Measurements from ENCODE around the gene CNN2.

CNN2 gene

GRCh38 chr19:1081301-1082164 is 55.1 kb downstream of the CNN2 start:
- DNase-seq (ENCODE audit: low read depth in 2 of 2) = no peak

GRCh38 chr19:1082165-1082927 is 55.9 kb downstream of the CNN2 start:
- DNase-seq (ENCODE audit: low read depth in 2 of 2) = peak; percentile 49 to 62

- DNase-seq (ENCODE audit: low read depth in 2 of 2) = no peak
These were observed 56.8 kb downstream of the CNN2 start for GRCh38 chr19:1082928-1083816.

GRCh38 chr19:1084024-1084868 is 57.8 kb downstream of the CNN2 start:
- no peak for DNase-seq (ENCODE audit: low read depth in 2 of 2)

- no peak for DNase-seq (ENCODE audit: low read depth in 2 of 2)
These were observed 58.7 kb downstream of the CNN2 start for GRCh38 chr19:1085053-1085658.

- no peak for DNase-seq (ENCODE audit: low read depth in 2 of 2)
These were observed 59.5 kb downstream of the CNN2 start for GRCh38 chr19:1085676-1086442.

- DNase-seq (ENCODE audit: low read depth in 2 of 2) = no peak
These were observed 60.2 kb downstream of the CNN2 start for GRCh38 chr19:1086613-1087012.

GRCh38 chr19:1087813-1088415 is 61.5 kb downstream of the CNN2 start:
- DNase-seq (ENCODE audit: low read depth in 2 of 2) = no peak

GRCh38 chr19:1088416-1089010 is 62.1 kb downstream of the CNN2 start:
- DNase-seq (ENCODE audit: low read depth in 2 of 2) = no peak
